Measurements from ENCODE around the gene PRAC1.

- TF ChIP-seq CTCF (IDR thresholded peaks at IDR 0.05) (no peak), EZH2 (IDR thresholded peaks at IDR 0.05) (no peak), EZH2phosphoT487 (IDR thresholded peaks at IDR 0.05) (no peak)
Observed at GRCh38 chr17:48757524-48757961, 35.2 kb upstream of the PRAC1 start.
